ENCODE data around the gene HSPBP1. TPM values are rescaled to one million over a fixed set of nuclear protein-coding genes. Genes with fewer than 3 reads are reported as not detected.

Gene HSPBP1
- total and polyA plus RNA-seq, 9 of the 15 experiments (the other 6 are each of a cell fraction or from before 2014, with no cell fraction given) = 0.83 to 81.3 (median 21.8) TPM

GRCh38 chr19:55259540-55260210 is 20.2 kb downstream of the HSPBP1 start (continued):
- no peak for TF ChIP-seq GTF2F1 (IDR thresholded peaks at IDR 0.05; ENCODE audit: low read depth, low read length)
- no peak for TF ChIP-seq ZNF668 (CRISPR knock-in tag; IDR thresholded peaks at IDR 0.05)
- no peak for TF ChIP-seq IFI16 (CRISPR knock-in tag; IDR thresholded peaks at IDR 0.05)
- no peak; the same call in 1 of the 2 replicates for TF ChIP-seq CEBPB (tag; IDR thresholded peaks at IDR 0.05)
- no peak for TF ChIP-seq ZBED1 (IDR thresholded peaks at IDR 0.05)
- peak; percentile 8 for TF ChIP-seq RBBP5 (IDR thresholded peaks at IDR 0.05; ENCODE audit: borderline replicate concordance, insufficient read depth, low read length, poor library complexity, severe bottlenecking)
- no peak for TF ChIP-seq ZBTB9 (CRISPR knock-in tag; IDR thresholded peaks at IDR 0.05)
- no peak for TF ChIP-seq FUS (optimal IDR thresholded peaks at IDR 0.05; ENCODE audit: low read depth, low read length)
- TF ChIP-seq SMARCB1 (IDR thresholded peaks at IDR 0.05; ENCODE audit: insufficient read length, low read depth) = no peak
- no peak; the same call in none of the 2 replicates for TF ChIP-seq FOSL1 (tag; conservative IDR thresholded peaks at IDR 0.05)
- TF ChIP-seq NUFIP1 (IDR thresholded peaks at IDR 0.05; ENCODE audit: partially characterized antibody) = no peak
- no peak for TF ChIP-seq ZBTB8A (IDR thresholded peaks at IDR 0.05; ENCODE audit: partially characterized antibody)
- TF ChIP-seq XRCC5 (IDR thresholded peaks at IDR 0.05; ENCODE audit: low read depth, low read length) = no peak
- TF ChIP-seq SRSF9 (IDR thresholded peaks at IDR 0.05; ENCODE audit: borderline replicate concordance, low read depth, low read length) = no peak
- no peak for TF ChIP-seq MNT (conservative IDR thresholded peaks at IDR 0.05)
- no peak for TF ChIP-seq U2AF2 (optimal IDR thresholded peaks at IDR 0.05; ENCODE audit: low read depth, low read length)
- TF ChIP-seq ZNF165 (CRISPR knock-in tag; IDR thresholded peaks at IDR 0.05; ENCODE audit: borderline replicate concordance) = no peak
- 0 out of 2 replicates have a peak, but pooled peaks have one; percentile 22 for TF ChIP-seq ZNF830 (CRISPR knock-in tag; IDR thresholded peaks at IDR 0.05)
- 0 out of 2 replicates have a peak, but pooled peaks have one; percentile 56 for TF ChIP-seq SMARCA4 (IDR thresholded peaks at IDR 0.05)
- no peak for TF ChIP-seq SPI1 (IDR thresholded peaks at IDR 0.05; ENCODE audit: borderline replicate concordance, low read depth, low read length)
- no peak for TF ChIP-seq NCOR1 (IDR thresholded peaks at IDR 0.05)
- no peak for TF ChIP-seq ZNF311 (CRISPR knock-in tag; IDR thresholded peaks at IDR 0.05)
- no peak for TF ChIP-seq POLR2G (IDR thresholded peaks at IDR 0.05; ENCODE audit: low read depth, low read length)
- no peak for TF ChIP-seq MAZ (CRISPR knock-in tag; conservative IDR thresholded peaks at IDR 0.05 in 1 of 2, IDR thresholded peaks at IDR 0.05 in 1 of 2)
- no peak for TF ChIP-seq ZNF121 (CRISPR knock-in tag; conservative IDR thresholded peaks at IDR 0.05)
- no peak for TF ChIP-seq KLF13 (tag; IDR thresholded peaks at IDR 0.05; ENCODE audit: borderline replicate concordance, low read depth)
- peak; percentile 7; the same call in 1 of the 2 replicates for TF ChIP-seq NCOA1 (IDR thresholded peaks at IDR 0.05; ENCODE audit: low read depth)
- no peak for TF ChIP-seq PTTG1 (tag; IDR thresholded peaks at IDR 0.05; ENCODE audit: low read depth)
- no peak for TF ChIP-seq NONO (IDR thresholded peaks at IDR 0.05; ENCODE audit: low read depth in 2 of 2, low read length in 1 of 2)
